Measurements from ENCODE around the gene BABAM2.

GRCh38 chr2:27915874-27916273 is 25.3 kb downstream of the BABAM2 start:
- no peak for TF ChIP-seq CTCF (IDR thresholded peaks at IDR 0.05; ENCODE audit: insufficient read depth, low read length, poor library complexity, severe bottlenecking)
- TF ChIP-seq EZH2phosphoT487 (conservative IDR thresholded peaks at IDR 0.05; ENCODE audit: low read length), result no peak

All from SU-DHL-6 (cell line).